ENCODE results near the gene ZNF148. TPM values are rescaled to one million over a fixed set of nuclear protein-coding genes. Genes with fewer than 3 reads are reported as not detected.

ZNF148 gene
- polyA plus RNA-seq, 2 of the 4 experiments (the other 2 are of a cell fraction), result 9.9 to 26.5 TPM

- no peaks in the 10 kb centered on the region for H3K9me3 ChIP-seq
- POLR2A ChIA-PET, result no interaction called here
- H3K27ac ChIP-seq, result no peak overlapping the region
- DNase-seq (ENCODE audit: low read depth in 1 of 2, low spot score in 1 of 2), result no peak
- FAIRE-seq, result no peak
- ATAC-seq, result no peak
- 92% methylated on average over 7 of the region's 7 CpGs for WGBS (ENCODE audit: missing lambda C conversion rate)
- H3K4me1 ChIP-seq, result peaks cover 15% of the 10 kb centered on the region; the same call in 2 of the 3 replicates
- CTCF ChIA-PET, result no interaction called here
- no peak overlapping the region for H3K4me3 ChIP-seq
- no peak overlapping the region for H3K4me2 ChIP-seq
- TF ChIP-seq RNF2 (IDR thresholded peaks at IDR 0.05; ENCODE audit: borderline replicate concordance, low read depth), result no peak
- no peak for TF ChIP-seq HMGXB4 (CRISPR knock-in tag; IDR thresholded peaks at IDR 0.05; ENCODE audit: borderline replicate concordance)
- TF ChIP-seq REST (IDR thresholded peaks at IDR 0.05), result no peak
- TF ChIP-seq CHD2 (IDR thresholded peaks at IDR 0.05; ENCODE audit: low read length, partially characterized antibody), result no peak
- TF ChIP-seq ZFP36 (IDR thresholded peaks at IDR 0.05; ENCODE audit: borderline replicate concordance, partially characterized antibody), result no peak
- no peak for TF ChIP-seq E2F6 (IDR thresholded peaks at IDR 0.05; ENCODE audit: borderline replicate concordance, low read depth)
- TF ChIP-seq RARB (CRISPR knock-in tag; IDR thresholded peaks at IDR 0.05), result no peak
- no peak for TF ChIP-seq HEYL (CRISPR knock-in tag; IDR thresholded peaks at IDR 0.05)
- TF ChIP-seq TP53 (CRISPR knock-in tag; IDR thresholded peaks at IDR 0.05), result no peak
- no peak for TF ChIP-seq ELK1 (IDR thresholded peaks at IDR 0.05; ENCODE audit: low read depth, low read length)
- no peak for TF ChIP-seq HOXB5 (CRISPR knock-in tag; IDR thresholded peaks at IDR 0.05)
Observed at GRCh38 chr3:125351152-125351551, 24.0 kb downstream of the ZNF148 start.

- no peak overlapping the region for H3K4me2 ChIP-seq
- POLR2A ChIA-PET, result no interaction called here
- H3K9me3 ChIP-seq, result no peaks in the 10 kb centered on the region
- CTCF ChIA-PET, result no interaction called here
- no peak overlapping the region for H3K4me3 ChIP-seq
- 70% methylated on average over 5 of the region's 5 CpGs for WGBS (ENCODE audit: missing lambda C conversion rate)
- H3K4me1 ChIP-seq, result peaks cover 13% of the 10 kb centered on the region; the same call in 2 of the 3 replicates
- DNase-seq (ENCODE audit: low read depth in 1 of 2, low spot score in 1 of 2), result no peak
- no peak for ATAC-seq
- FAIRE-seq, result no peak
- no peak overlapping the region for H3K27ac ChIP-seq
- TF ChIP-seq RCOR1 (IDR thresholded peaks at IDR 0.05; ENCODE audit: low read depth, low read length) (no peak), ELK1 (IDR thresholded peaks at IDR 0.05; ENCODE audit: low read depth, low read length) (no peak), SREBF2 (IDR thresholded peaks at IDR 0.05) (no peak), MAX (IDR thresholded peaks at IDR 0.05) (no peak), NR3C1 (IDR thresholded peaks at IDR 0.05) (no peak), ESRRA (IDR thresholded peaks at IDR 0.05; ENCODE audit: borderline replicate concordance, low read length) (no peak), KDM5A (IDR thresholded peaks at IDR 0.05) (no peak), CTCF (IDR thresholded peaks at IDR 0.05) (no peak), CHD2 (IDR thresholded peaks at IDR 0.05; ENCODE audit: low read length, partially characterized antibody) (no peak), TFCP2L1 (CRISPR knock-in tag; IDR thresholded peaks at IDR 0.05) (no peak), NPAS2 (CRISPR knock-in tag; IDR thresholded peaks at IDR 0.05; ENCODE audit: borderline replicate concordance) (no peak), BCL3 (IDR thresholded peaks at IDR 0.05) (no peak), ATOH8 (CRISPR knock-in tag; IDR thresholded peaks at IDR 0.05; ENCODE audit: low read depth) (no peak)
Observed at GRCh38 chr3:125350597-125350996, 24.5 kb downstream of the ZNF148 start.
